ENCODE results near the gene ANTXR2. TPM values are rescaled to one million over a fixed set of nuclear protein-coding genes. Genes with fewer than 3 reads are reported as not detected.

The ANTXR2 gene
- polyA plus RNA-seq, 1 of the 3 experiments (the other 2 are of a cell fraction): 48.8 TPM

GRCh38 chr4:80069108-80069836 is 3.8 kb downstream of the ANTXR2 start (continued):
- TF ChIP-seq TAF1 (IDR thresholded peaks at IDR 0.05; ENCODE audit: borderline replicate concordance, low read depth, low read length) (peak; percentile 6; the same call in 1 of the 2 replicates), FOXJ3 (CRISPR knock-in tag; IDR thresholded peaks at IDR 0.05) (no peak), YY1 (IDR thresholded peaks at IDR 0.05; ENCODE audit: low read depth) (0 out of 2 replicates have a peak, but pooled peaks have one; percentile 7), TCF12 (IDR thresholded peaks at IDR 0.05) (peak; percentile 83), POLR2AphosphoS5 (IDR thresholded peaks at IDR 0.05; ENCODE audit: low read depth, low read length) (no peak), MAX (IDR thresholded peaks at IDR 0.05; ENCODE audit: low read depth) (no peak), NRF1 (IDR thresholded peaks at IDR 0.05; ENCODE audit: low read depth, low read length) (no peak), IRF3 (IDR thresholded peaks at IDR 0.05; ENCODE audit: low read depth, low read length) (no peak), RCOR1 (IDR thresholded peaks at IDR 0.05; ENCODE audit: low read length) (no peak), RFX5 (IDR thresholded peaks at IDR 0.05; ENCODE audit: low read length) (no peak)

GRCh38 chr4:80065601-80066000 is 7.4 kb downstream of the ANTXR2 start:
- Histone ChIP-seq H3K4me2 (no peak overlapping the region), H3K9ac (no peak overlapping the region), H3F3A (replicated peaks; ENCODE audit: insufficient read depth) (peaks cover 30% of the 10 kb centered on the region), H4K20me1 (ENCODE audit: insufficient read depth) (no peaks in the 10 kb centered on the region), H2AFZ (ENCODE audit: low read depth) (no peak overlapping the region), H3K4me3 (ENCODE audit: low read depth in 2 of 2, low read length in 1 of 2) (no peak overlapping the region), H3K9me2 (no peaks in the 10 kb centered on the region), H3K4me1 (ENCODE audit: control insufficient read depth in 1 of 2, insufficient read depth in 2 of 2, low read depth in 1 of 2, low read length in 1 of 2) (peaks cover 0 to 12% of the 10 kb centered on the region in 2 experiments; a peak in 3 of 4 replicates), H3K9me3 (no peaks in the 10 kb centered on the region), H3K27me3 (ENCODE audit: insufficient read depth) (no peaks in the 10 kb centered on the region), H3K27ac (ENCODE audit: low read depth in 2 of 2, low read length in 1 of 2) (no peak overlapping the region), H3K36me3 (replicated peaks in 1 of 2; ENCODE audit: control insufficient read depth in 1 of 2, insufficient read depth in 2 of 2, low read length in 1 of 2) (peaks cover 68 to 85% of the 10 kb centered on the region in 2 experiments), H3K79me2 (ENCODE audit: insufficient read depth) (peaks cover 94% of the 10 kb centered on the region)
- no peak for TF ChIP-seq RFX5 (IDR thresholded peaks at IDR 0.05; ENCODE audit: low read length)
- no peak for TF ChIP-seq TCF12 (IDR thresholded peaks at IDR 0.05)
- TF ChIP-seq YY1 (IDR thresholded peaks at IDR 0.05; ENCODE audit: low read depth): no peak
- TF ChIP-seq NRF1 (IDR thresholded peaks at IDR 0.05; ENCODE audit: low read depth, low read length): no peak
- no peak for TF ChIP-seq RXRA (IDR thresholded peaks at IDR 0.05; ENCODE audit: borderline replicate concordance, low read depth)
- TF ChIP-seq CHD2 (IDR thresholded peaks at IDR 0.05; ENCODE audit: low read length, partially characterized antibody): no peak
- no peak for TF ChIP-seq MXI1 (IDR thresholded peaks at IDR 0.05; ENCODE audit: low read depth, low read length)
- no peak for TF ChIP-seq IRF3 (IDR thresholded peaks at IDR 0.05; ENCODE audit: low read depth, low read length)
- TF ChIP-seq MAX (IDR thresholded peaks at IDR 0.05; ENCODE audit: low read depth): no peak
- no peak for TF ChIP-seq POLR2AphosphoS5 (IDR thresholded peaks at IDR 0.05; ENCODE audit: low read depth, low read length)
- POLR2A ChIA-PET: no interaction called here
- DNase-seq: no peak
- 93% methylated on average over 2 of the region's 2 CpGs for WGBS (ENCODE audit: low lambda C conversion rate)
- CTCF ChIA-PET: interaction anchor here (0.6 kb wide), 1 partner anchor 23 kb away, joined by 3 read pairs; no protein-coding TSS in a partner anchor
